GM21526 (cell line): Measurements from ENCODE around the gene MIA2.
"Not testable (repeated sequence)": the region's sequence is repeated elsewhere in the genome, so short reads cannot be mapped to it uniquely, and the experiment has no call there.

Experiments used
- ATAC-seq: cut with Tn5 transposase; IDR thresholded peaks from one replicate; pipeline ENCODE4 v1.9.1; 2021; ENCODE audit warnings: moderate library complexity; ENCODE audit not compliant: unreplicated experiment, low FRiP score

Gene MIA2

GRCh38 chr14:39319381-39319780, 85.7 kb downstream of the MIA2 start:
- no peak for ATAC-seq

GRCh38 chr14:39320318-39320717, 86.6 kb downstream of the MIA2 start:
- no peak for ATAC-seq

- ATAC-seq = no peak
Observed at GRCh38 chr14:39322807-39323206, 89.1 kb downstream of the MIA2 start.

- ATAC-seq = no peak
Observed at GRCh38 chr14:39324097-39324496, 90.4 kb downstream of the MIA2 start.

GRCh38 chr14:39339003-39339402, 105.3 kb downstream of the MIA2 start:
- no peak for ATAC-seq

GRCh38 chr14:39341126-39341525, 107.4 kb downstream of the MIA2 start:
- not testable (repeated sequence) for ATAC-seq

- ATAC-seq = no peak
Observed at GRCh38 chr14:39342768-39343167, 109.1 kb downstream of the MIA2 start.

GRCh38 chr14:39343614-39344013, 109.9 kb downstream of the MIA2 start:
- ATAC-seq = no peak

- no peak for ATAC-seq
Observed at GRCh38 chr14:39350866-39351265, 117.2 kb downstream of the MIA2 start.

GRCh38 chr14:39351708-39352107, 118.0 kb downstream of the MIA2 start:
- no peak for ATAC-seq

GRCh38 chr14:39359069-39359468, 125.4 kb downstream of the MIA2 start:
- not testable (repeated sequence) for ATAC-seq

GRCh38 chr14:39360316-39360715, 126.6 kb downstream of the MIA2 start:
- no peak for ATAC-seq

- ATAC-seq = not testable (repeated sequence)
Observed at GRCh38 chr14:39361556-39361955, 127.8 kb downstream of the MIA2 start.

- ATAC-seq = no peak
Observed at GRCh38 chr14:39364509-39364908, 130.8 kb downstream of the MIA2 start.

- ATAC-seq = no peak
Observed at GRCh38 chr14:39365354-39365753, 131.6 kb downstream of the MIA2 start.

- ATAC-seq = no peak
Observed at GRCh38 chr14:39366460-39367386, 133.0 kb downstream of the MIA2 start.

GRCh38 chr14:39367387-39367751, 133.7 kb downstream of the MIA2 start:
- no peak for ATAC-seq

- ATAC-seq = no peak
Observed at GRCh38 chr14:39368261-39368959, 134.7 kb downstream of the MIA2 start.

GRCh38 chr14:39369029-39369428, 135.3 kb downstream of the MIA2 start:
- no peak for ATAC-seq

GRCh38 chr14:39370415-39370814, 136.7 kb downstream of the MIA2 start:
- ATAC-seq = no peak

- ATAC-seq = no peak
Observed at GRCh38 chr14:39372656-39373055, 138.9 kb downstream of the MIA2 start.

- ATAC-seq = no peak
Observed at GRCh38 chr14:39374851-39375250, 141.1 kb downstream of the MIA2 start.
